GM10248 (cell line): ENCODE measurements around the gene AIF1L.

Source experiments
- CTCF ChIA-PET: fragments of 300-600 bp; sonication (Branson Sonifier 250); formaldehyde crosslinking; extraction: SDS; loops from one replicate; lab custom pipeline; 2021; ENCODE audit warnings: antibody characterized with exemption; lab: Yijun Ruan, JAX
- POLR2A ChIA-PET: fragments of 350-650 bp; sonication (Branson Sonifier 250); formaldehyde crosslinking; extraction: SDS; loops from one replicate; lab custom pipeline; 2020; ENCODE audit warnings: antibody characterized with exemption; lab: Yijun Ruan, JAX
- DNase-seq: peaks from one replicate; pipeline ENCODE4 v3.0.0; 2012; ENCODE audit errors: extremely low spot score
- CTCF ChIP-seq: IDR thresholded peaks from 2 replicates; pipeline ENCODE4 v1.5.1; 2012; ENCODE audit warnings: mild to moderate bottlenecking, low read depth; ENCODE audit errors: extremely low read depth, missing control alignments, control extremely low read depth

The AIF1L gene

DNA sequence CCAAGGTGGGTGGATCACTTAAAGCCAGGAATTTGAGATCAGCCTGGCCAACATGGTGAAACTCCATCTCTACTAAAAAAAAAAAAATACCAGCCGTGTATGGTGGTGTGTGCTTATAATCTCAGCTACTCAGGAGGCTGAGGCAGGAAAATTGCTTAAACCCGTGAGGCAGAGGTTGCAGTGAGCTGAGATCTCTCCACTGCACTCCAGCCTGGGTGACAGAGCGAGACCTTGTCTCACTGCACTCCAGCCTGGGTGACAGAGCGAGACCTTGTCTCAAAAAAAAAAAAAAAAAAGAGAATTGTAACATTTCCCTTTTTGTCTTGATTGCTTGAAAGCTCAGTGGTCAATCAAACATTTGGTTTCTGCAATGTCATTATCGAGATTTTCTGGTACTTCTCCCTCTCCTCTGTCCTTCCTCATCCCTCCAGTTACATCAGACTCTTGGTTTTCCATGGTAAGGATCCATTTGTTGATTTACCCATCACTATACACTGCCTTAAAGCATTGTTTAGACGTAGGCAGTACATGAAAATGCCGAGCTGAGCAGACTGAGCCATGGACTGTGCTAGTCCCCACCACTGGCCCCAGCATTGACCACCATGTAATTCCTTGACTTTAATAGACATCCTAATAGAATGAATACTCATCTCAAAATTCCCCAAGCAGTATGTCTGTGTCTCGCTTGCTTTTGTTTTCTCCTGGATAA is 11.5 kb upstream of the AIF1L start:
- TF ChIP-seq CTCF = no peak
- CTCF ChIA-PET = interaction anchor here (1.3 kb wide), 1 partner anchor 39 kb away, joined by 4 read pairs; no protein-coding TSS in a partner anchor
- DNase-seq = no peak
- POLR2A ChIA-PET = interaction anchor here (0.5 kb wide), 1 partner anchor 26 kb away, joined by 4 read pairs; no protein-coding TSS in a partner anchor

DNA sequence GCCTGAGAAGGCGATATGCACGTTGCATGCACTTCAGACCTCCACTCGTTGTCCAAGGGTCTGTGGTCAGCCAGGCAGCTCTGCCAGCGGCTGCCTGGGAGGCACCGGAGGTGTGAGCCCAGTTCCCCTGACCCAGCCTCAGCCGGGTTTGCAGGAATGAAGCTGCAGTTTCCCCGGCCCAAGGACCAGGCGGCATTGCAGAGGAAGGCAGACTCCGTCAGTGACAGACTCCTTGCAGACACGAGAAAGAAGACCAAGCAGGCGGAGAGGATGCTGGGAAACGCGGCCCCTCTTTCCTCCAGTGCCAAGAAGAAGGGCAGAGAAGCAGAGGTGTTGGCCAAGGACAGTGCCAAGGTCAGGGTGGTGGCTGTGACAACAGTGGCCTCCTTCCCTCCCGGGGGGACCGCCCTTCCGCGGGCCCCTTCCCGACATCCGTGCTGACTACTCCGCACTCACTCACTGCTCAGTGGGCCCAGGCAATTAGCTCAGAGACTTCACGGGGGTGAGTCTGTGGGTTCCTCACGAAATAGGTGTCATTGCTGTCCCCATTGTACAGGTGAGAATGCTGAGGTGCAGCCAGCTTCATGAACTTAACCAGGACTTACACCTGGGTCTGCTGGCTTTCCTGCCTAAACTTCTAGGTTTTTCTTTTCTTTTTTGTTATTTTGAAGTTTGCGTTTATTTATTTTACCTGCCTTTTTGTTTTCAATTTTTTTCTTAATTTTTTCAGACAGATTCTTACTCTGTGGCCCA is 10.8 kb upstream of the AIF1L start:
- CTCF ChIA-PET = no interaction called here
- TF ChIP-seq CTCF = no peak
- DNase-seq = no peak
- POLR2A ChIA-PET = no interaction called here

- ChIA-PET POLR2A (no interaction called here), CTCF (interaction anchor here (1.1 kb wide), 1 partner anchor 9 kb away, joined by 3 read pairs; no protein-coding TSS in a partner anchor)
- no peak for TF ChIP-seq CTCF
- DNase-seq = no peak
Measured at GRCh38 chr9:131087354-131087893, 8.9 kb upstream of the AIF1L start.

DNA sequence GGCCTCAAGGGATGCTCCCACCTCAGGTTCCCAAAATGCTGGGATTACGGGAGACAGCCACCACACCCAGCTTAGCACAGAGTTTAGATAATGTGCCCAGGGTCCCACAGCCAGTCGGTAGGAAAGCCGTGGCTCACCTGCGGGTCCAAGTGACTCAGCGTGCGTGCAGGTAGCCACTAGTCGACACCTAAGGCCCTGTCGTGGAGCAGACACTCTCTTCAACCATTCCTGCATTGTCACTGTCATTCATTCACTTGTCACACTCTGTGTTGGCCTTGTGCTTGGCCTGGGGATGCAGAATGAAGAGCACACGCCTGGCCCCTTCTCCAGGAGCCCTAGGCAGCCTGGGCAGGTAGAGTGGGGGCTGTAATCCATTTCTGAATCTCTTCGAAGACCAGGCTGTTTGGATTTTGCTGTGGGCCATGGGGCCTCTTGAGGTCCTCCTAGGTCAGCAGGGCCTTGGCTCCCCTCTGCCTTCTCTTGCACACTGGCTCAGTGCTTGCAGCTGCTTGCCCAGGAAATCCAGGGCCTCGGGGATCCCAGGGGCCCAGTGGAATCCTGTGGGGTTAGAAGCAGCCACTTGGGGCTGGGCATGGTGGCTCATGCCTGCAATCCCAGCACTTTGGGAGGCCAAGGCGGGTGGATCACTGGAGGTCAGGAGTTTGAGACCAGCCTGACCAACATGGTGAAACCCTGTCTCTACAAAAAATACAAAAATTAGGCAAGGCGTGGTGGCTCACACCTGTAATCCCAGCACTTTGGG is 6.1 kb upstream of the AIF1L start:
- no peak for TF ChIP-seq CTCF
- DNase-seq = no peak
- CTCF ChIA-PET = no interaction called here
- POLR2A ChIA-PET = no interaction called here

DNA sequence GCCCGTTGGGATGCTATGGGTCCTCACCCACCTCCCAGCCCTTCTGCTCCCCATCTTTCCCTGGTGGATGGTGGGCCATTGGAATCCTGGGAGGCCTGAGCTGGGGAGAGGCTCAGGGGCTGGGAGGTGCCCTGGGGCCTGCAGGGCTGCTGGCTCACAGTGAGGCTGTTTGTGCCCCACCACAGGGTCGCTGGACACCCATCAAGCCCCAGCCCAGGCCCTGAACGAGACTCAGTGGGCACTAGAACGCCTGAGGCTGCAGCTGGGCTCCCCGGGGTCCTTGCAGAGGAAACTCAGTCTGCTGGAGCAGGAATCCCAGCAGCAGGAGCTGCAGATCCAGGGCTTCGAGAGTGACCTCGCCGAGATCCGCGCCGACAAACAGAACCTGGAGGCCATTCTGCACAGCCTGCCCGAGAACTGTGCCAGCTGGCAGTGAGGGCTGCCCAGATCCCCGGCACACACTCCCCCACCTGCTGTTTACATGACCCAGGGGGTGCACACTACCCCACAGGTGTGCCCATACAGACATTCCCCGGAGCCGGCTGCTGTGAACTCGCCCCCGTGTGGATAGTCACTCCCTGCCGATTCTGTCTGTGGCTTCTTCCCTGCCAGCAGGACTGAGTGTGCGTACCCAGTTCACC is 4.9 kb upstream of the AIF1L start:
- ChIA-PET CTCF (interaction anchor here (1.0 kb wide), 1 partner anchor 87 kb away, joined by 4 read pairs; no protein-coding TSS in a partner anchor), POLR2A (no interaction called here)
- no peak for DNase-seq
- TF ChIP-seq CTCF = no peak

DNA sequence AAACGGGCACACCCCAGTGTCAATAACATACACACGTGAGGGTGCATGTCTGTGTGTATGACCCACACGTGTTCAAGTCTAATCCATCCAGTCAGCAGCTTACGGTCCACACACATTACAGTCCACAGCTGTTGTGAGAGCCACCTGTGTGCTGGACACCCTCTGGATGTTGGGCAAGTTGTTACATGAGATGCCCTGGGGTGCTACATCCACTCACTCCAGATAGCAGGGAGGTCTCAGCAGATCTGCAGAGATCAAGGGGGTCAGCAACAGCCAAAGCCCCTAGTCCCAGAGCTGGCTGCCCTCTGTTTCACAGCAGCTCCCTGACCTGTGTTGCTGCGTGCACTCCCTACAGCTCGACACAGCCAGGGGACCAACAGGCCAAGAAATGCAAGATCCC is 4.3 kb upstream of the AIF1L start:
- POLR2A ChIA-PET = no interaction called here
- CTCF ChIA-PET = no interaction called here
- no peak for DNase-seq
- TF ChIP-seq CTCF = no peak
